ENCODE measurements around the gene STC2. TPM values are rescaled to one million over a fixed set of nuclear protein-coding genes. Genes with fewer than 3 reads are reported as not detected.

STC2 gene
- total and polyA plus RNA-seq, 10 of the 15 experiments (the other 5 are each of a cell fraction or from before 2014, with no cell fraction given), result 0.05 to 4.8 (median 2.0) TPM

DNA sequence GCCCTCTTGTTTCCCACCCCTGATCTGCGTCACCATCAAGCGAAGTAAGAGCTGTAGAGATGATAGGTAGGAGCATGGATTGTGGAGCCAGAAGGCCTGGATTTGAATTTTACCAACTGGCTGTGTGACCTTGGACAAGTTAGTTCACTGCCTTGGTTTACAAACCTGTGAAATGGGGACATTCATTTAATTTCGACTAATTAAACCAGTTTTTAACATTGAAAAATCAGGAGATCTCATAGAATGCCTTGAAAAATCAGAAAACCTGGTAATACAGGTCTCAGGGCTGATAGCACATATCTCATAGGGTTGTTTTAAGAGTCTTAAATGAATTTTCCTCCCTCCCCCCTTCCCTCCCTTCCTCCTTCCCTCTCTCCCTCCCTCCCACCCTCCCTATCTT lies 38.8 kb downstream of the STC2 start:
- RAD21 ChIA-PET (ENCODE audit: unreplicated experiment), result no interaction called here
- no peaks in the 10 kb centered on the region; the same call in 2 of the 3 replicates for H3K9me3 ChIP-seq (replicated peaks; ENCODE audit: control insufficient read depth, insufficient read depth, low read length)
- H3K4me1 ChIP-seq (ENCODE audit: control insufficient read depth, insufficient read depth, low read length), result peaks cover 26% of the 10 kb centered on the region
- H4K20me1 ChIP-seq (ENCODE audit: control insufficient read depth, insufficient read depth), result no peaks in the 10 kb centered on the region
- POLR2A ChIA-PET, result interaction anchor here (1.1 kb wide), 1 partner anchor 39 kb away, joined by 3 read pairs; the partner anchor contains the start of gene STC2
- H3K36me3 ChIP-seq (ENCODE audit: control insufficient read depth in 2 of 2, insufficient read depth in 2 of 2, low read length in 1 of 2), result no peaks in the 10 kb centered on the region
- TF ChIP-seq EZH2 (IDR thresholded peaks at IDR 0.05; ENCODE audit: borderline replicate concordance, control insufficient read depth, low read depth, low read length) (no peak), CBX3 (IDR thresholded peaks at IDR 0.05; ENCODE audit: borderline replicate concordance, low read depth) (no peak), RBBP5 (conservative IDR thresholded peaks at IDR 0.05) (no peak)
- no TSS peak for BruUV-seq (replicated peaks)
- 19% methylated on average over 3 of the region's 3 CpGs for WGBS (ENCODE audit: insufficient coverage, insufficient replicate concordance, low lambda C conversion rate, missing lambda C conversion rate)
- H3K27me3 ChIP-seq (replicated peaks in 1 of 2; ENCODE audit: control insufficient read depth in 2 of 2, insufficient read depth in 2 of 2, low read length in 1 of 2), result peaks cover 0 to 2% of the 10 kb centered on the region in 2 experiments; a peak in 2 of 4 replicates
- no peaks in the 10 kb centered on the region for H3K79me2 ChIP-seq (ENCODE audit: control insufficient read depth, insufficient read depth, low read length)
- H3K9ac ChIP-seq (ENCODE audit: control insufficient read depth, insufficient read depth, low read length), result no peak overlapping the region
- SMC1A ChIA-PET (ENCODE audit: uncharacterized antibody, unreplicated experiment), result interaction anchor here (0.8 kb wide), 1 partner anchor 10 kb away, joined by 4 read pairs; no protein-coding TSS in a partner anchor
- H3K4me2 ChIP-seq (ENCODE audit: control insufficient read depth, insufficient read depth), result no peak overlapping the region
- no peak overlapping the region for H3K4me3 ChIP-seq
- CTCF ChIA-PET, result no interaction called here
- no peak overlapping the region for H2AFZ ChIP-seq (ENCODE audit: control insufficient read depth, low read depth, low read length)
- FAIRE-seq (no peak), ATAC-seq (no peak), DNase-seq (ENCODE audit: low read depth, low spot score) (no peak)
- intact Hi-C loops (cut with micrococcal nuclease; ENCODE audit: unreplicated experiment) (no loop called here), in situ Hi-C loops (cut with MboI) (no loop called here)
- no peak overlapping the region for H3K27ac ChIP-seq (ENCODE audit: control insufficient read depth, insufficient read depth)

DNA sequence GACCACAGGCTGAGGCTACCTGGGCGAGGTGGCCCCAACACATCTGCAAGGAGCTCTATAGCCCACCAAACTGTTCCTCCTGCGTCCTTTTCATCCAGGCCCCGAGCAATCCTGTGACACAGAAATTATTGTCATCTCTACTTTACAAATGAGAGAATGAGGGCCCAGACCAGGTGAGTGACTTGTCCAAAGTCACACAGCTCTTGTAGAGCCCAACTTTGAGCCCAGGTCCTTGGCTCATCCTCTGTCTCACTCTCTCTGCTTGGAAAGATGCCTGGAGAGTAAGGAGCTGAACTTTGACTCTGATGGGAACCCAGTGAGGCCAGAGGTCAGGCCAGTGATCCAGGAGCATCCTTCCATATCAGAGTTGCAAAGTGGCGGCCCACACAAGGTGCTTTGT lies 39.6 kb downstream of the STC2 start:
- Histone ChIP-seq H3K9ac (ENCODE audit: control insufficient read depth, insufficient read depth, low read length) (no peak overlapping the region), H3K27me3 (replicated peaks in 1 of 2; ENCODE audit: control insufficient read depth in 2 of 2, insufficient read depth in 2 of 2, low read length in 1 of 2) (no peaks in the 10 kb centered on the region), H3K9me3 (replicated peaks; ENCODE audit: control insufficient read depth, insufficient read depth, low read length) (no peaks in the 10 kb centered on the region; the same call in 2 of the 3 replicates), H3K4me3 (no peak overlapping the region), H2AFZ (ENCODE audit: control insufficient read depth, low read depth, low read length) (no peak overlapping the region), H3K27ac (ENCODE audit: control insufficient read depth, insufficient read depth) (no peak overlapping the region), H3K4me1 (ENCODE audit: control insufficient read depth, insufficient read depth, low read length) (peaks cover 25% of the 10 kb centered on the region), H3K79me2 (ENCODE audit: control insufficient read depth, insufficient read depth, low read length) (no peaks in the 10 kb centered on the region), H4K20me1 (ENCODE audit: control insufficient read depth, insufficient read depth) (no peaks in the 10 kb centered on the region), H3K36me3 (ENCODE audit: control insufficient read depth in 2 of 2, insufficient read depth in 2 of 2, low read length in 1 of 2) (no peaks in the 10 kb centered on the region), H3K4me2 (ENCODE audit: control insufficient read depth, insufficient read depth) (no peak overlapping the region)
- intact Hi-C loops (cut with micrococcal nuclease; ENCODE audit: unreplicated experiment) (no loop called here), in situ Hi-C loops (cut with MboI) (no loop called here)
- 8% methylated on average over 4 of the region's 4 CpGs for WGBS (ENCODE audit: insufficient coverage, insufficient replicate concordance, low lambda C conversion rate, missing lambda C conversion rate)
- no peak for DNase-seq (ENCODE audit: low read depth, low spot score)
- ChIA-PET RAD21 (ENCODE audit: unreplicated experiment) (no interaction called here), POLR2A (interaction anchor here (0.5 to 1.1 kb wide), 2 partner anchors 30 to 39 kb away, joined by 3 read pairs; partner anchors contain the start of gene STC2), SMC1A (ENCODE audit: uncharacterized antibody, unreplicated experiment) (interaction anchor here (0.8 kb wide), 1 partner anchor 11 kb away, joined by 4 read pairs; no protein-coding TSS in a partner anchor), CTCF (no interaction called here)
- FAIRE-seq, result no peak
- ATAC-seq, result no peak
- TF ChIP-seq HCFC1 (IDR thresholded peaks at IDR 0.05; ENCODE audit: low read length), result no peak
- TF ChIP-seq, protein P1, sequence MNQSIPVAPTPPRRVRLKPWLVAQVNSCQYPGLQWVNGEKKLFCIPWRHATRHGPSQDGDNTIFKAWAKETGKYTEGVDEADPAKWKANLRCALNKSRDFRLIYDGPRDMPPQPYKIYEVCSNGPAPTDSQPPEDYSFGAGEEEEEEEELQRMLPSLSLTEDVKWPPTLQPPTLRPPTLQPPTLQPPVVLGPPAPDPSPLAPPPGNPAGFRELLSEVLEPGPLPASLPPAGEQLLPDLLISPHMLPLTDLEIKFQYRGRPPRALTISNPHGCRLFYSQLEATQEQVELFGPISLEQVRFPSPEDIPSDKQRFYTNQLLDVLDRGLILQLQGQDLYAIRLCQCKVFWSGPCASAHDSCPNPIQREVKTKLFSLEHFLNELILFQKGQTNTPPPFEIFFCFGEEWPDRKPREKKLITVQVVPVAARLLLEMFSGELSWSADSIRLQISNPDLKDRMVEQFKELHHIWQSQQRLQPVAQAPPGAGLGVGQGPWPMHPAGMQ (IDR thresholded peaks at IDR 0.05; ENCODE audit: borderline replicate concordance), result no peak
- TF ChIP-seq, protein P2, sequence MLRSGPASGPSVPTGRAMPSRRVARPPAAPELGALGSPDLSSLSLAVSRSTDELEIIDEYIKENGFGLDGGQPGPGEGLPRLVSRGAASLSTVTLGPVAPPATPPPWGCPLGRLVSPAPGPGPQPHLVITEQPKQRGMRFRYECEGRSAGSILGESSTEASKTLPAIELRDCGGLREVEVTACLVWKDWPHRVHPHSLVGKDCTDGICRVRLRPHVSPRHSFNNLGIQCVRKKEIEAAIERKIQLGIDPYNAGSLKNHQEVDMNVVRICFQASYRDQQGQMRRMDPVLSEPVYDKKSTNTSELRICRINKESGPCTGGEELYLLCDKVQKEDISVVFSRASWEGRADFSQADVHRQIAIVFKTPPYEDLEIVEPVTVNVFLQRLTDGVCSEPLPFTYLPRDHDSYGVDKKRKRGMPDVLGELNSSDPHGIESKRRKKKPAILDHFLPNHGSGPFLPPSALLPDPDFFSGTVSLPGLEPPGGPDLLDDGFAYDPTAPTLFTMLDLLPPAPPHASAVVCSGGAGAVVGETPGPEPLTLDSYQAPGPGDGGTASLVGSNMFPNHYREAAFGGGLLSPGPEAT (IDR thresholded peaks at IDR 0.05; ENCODE audit: low read depth), result no peak
- no peak for TF ChIP-seq HDAC6 (IDR thresholded peaks at IDR 0.05; ENCODE audit: unreplicated experiment)
- BruUV-seq (replicated peaks), result no TSS peak

Data from GM12878 (cell line).